OCI-LY3 (cell line): ENCODE data around the gene KLHL29.

Source experiments
- H2AFZ ChIP-seq: fragments of 200-600, 300-600 bp; shearing (Covaris generic); 2 replicates; pipeline ENCODE4 v1.6.0; 2014; ENCODE audit warnings: antibody characterized with exemption, low read depth, low read length
- H3K27ac ChIP-seq: fragments of 200-600, 300-600 bp; sonication (generic); 2 replicates; pipeline ENCODE4 v1.5.1; 2014; ENCODE audit warnings: mild to moderate bottlenecking, low read length, moderate library complexity, mixed read lengths
- H3K27me3 ChIP-seq: fragments of 200-600, 300-600 bp; sonication (generic); 2 replicates; pipeline ENCODE4 v1.6.1; 2014; ENCODE audit warnings: low read depth, low read length, mixed read lengths
- H3K36me3 ChIP-seq: fragments of 200-600, 300-600 bp; sonication (generic); replicated peaks from 2 replicates; pipeline ENCODE3; 2014; ENCODE audit warnings: low read depth, low read length, mixed read lengths
- H3K4me1 ChIP-seq: fragments of 300-600, 200-600 bp; sonication (generic); 2 replicates; pipeline ENCODE4 v1.6.1; 2014; ENCODE audit warnings: low read length, mixed read lengths
- H3K4me2 ChIP-seq: fragments of 200-600, 300-600 bp; sonication (generic); 2 replicates; pipeline ENCODE4 v1.6.1; 2014; ENCODE audit warnings: low read length, mixed read lengths
- H3K4me3 ChIP-seq: fragments of 300-600, 200-600 bp; sonication (generic); 2 replicates; pipeline ENCODE4 v1.5.1; 2014; ENCODE audit warnings: antibody characterized with exemption, mild to moderate bottlenecking, low read length, moderate library complexity
- H3K79me2 ChIP-seq: fragments of 300-600, 200-600 bp; shearing (Covaris generic); 2 replicates; pipeline ENCODE4 v1.6.1; 2014; ENCODE audit warnings: mild to moderate bottlenecking, low read length, mixed read lengths
- H3K9ac ChIP-seq: fragments of 300-600, 200-600 bp; shearing (Covaris generic); 2 replicates; pipeline ENCODE4 v1.6.0; 2014; ENCODE audit warnings: mild to moderate bottlenecking, low read length, moderate library complexity
- H3K9me3 ChIP-seq: fragments of 200-600, 300-600 bp; shearing (Covaris generic); 2 replicates; pipeline ENCODE4 v1.6.1; 2014; ENCODE audit warnings: low read length, mixed read lengths; ENCODE audit not compliant: insufficient read depth
- H4K20me1 ChIP-seq: fragments of 200-600, 300-600 bp; sonication (generic); 2 replicates; pipeline ENCODE4 v1.6.1; 2016; ENCODE audit warnings: low read length, mixed read lengths; ENCODE audit not compliant: insufficient read depth
- EZH2phosphoT487 ChIP-seq: fragments of 200-600 bp; shearing (Covaris generic); IDR thresholded peaks from 2 replicates; pipeline ENCODE4 v1.6.1; 2018; ENCODE audit warnings: antibody characterized with exemption, mixed run types, low read depth
- TF ChIP-seq, protein P1 (sequence below): fragments of 200-600, 300-600 bp; sonication (generic); IDR thresholded peaks from 2 replicates; pipeline ENCODE4 v1.5.1; 2014; ENCODE audit warnings: antibody characterized with exemption, low read length, low read depth

The KLHL29 gene

DNA sequence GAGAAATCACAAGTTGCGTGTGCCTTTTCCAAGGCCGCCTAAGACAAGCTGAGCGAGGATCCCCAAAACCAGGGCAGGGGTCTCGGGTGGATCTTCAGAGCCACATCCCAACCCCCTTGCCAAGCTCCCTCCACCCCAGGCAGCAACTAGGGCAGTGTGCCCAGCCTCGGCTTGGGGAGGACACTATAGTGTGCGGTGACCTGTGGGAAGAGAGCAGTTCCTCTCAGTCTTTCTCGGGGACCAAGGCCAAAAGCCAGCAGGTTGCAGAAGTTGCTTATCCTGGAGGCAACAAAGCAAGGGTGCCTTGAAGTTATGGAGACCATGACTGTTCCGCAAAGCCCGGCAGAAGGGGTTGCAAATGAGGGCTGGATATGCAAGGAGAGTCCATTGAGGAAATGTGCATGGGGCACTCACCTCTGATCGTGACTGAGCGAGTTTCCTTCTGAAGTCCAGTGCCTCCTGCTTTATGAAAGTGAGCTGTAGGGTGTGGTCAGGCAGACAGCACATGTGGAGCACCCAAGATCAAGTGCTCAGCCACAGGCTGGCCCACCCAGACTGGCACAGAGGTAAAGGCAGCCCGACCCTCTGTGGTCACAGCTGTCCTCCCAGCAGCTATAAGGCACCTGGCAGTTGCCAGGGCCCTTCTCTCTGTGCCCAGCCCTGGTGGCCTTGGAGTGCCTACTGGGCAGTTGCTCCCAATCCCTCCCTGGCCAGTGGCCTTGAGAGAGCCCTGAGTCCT, 281.4 kb downstream of the KLHL29 start:
- H3K4me1 ChIP-seq, result no peaks in the 10 kb centered on the region
- H2AFZ ChIP-seq, result no peak overlapping the region
- no peak overlapping the region for H3K4me2 ChIP-seq
- no peaks in the 10 kb centered on the region for H3K9me3 ChIP-seq
- H3K27ac ChIP-seq, result no peak overlapping the region
- H3K9ac ChIP-seq, result no peak overlapping the region
- no peaks in the 10 kb centered on the region for H3K27me3 ChIP-seq
- TF ChIP-seq EZH2phosphoT487, result no peak
- TF ChIP-seq, protein P1, sequence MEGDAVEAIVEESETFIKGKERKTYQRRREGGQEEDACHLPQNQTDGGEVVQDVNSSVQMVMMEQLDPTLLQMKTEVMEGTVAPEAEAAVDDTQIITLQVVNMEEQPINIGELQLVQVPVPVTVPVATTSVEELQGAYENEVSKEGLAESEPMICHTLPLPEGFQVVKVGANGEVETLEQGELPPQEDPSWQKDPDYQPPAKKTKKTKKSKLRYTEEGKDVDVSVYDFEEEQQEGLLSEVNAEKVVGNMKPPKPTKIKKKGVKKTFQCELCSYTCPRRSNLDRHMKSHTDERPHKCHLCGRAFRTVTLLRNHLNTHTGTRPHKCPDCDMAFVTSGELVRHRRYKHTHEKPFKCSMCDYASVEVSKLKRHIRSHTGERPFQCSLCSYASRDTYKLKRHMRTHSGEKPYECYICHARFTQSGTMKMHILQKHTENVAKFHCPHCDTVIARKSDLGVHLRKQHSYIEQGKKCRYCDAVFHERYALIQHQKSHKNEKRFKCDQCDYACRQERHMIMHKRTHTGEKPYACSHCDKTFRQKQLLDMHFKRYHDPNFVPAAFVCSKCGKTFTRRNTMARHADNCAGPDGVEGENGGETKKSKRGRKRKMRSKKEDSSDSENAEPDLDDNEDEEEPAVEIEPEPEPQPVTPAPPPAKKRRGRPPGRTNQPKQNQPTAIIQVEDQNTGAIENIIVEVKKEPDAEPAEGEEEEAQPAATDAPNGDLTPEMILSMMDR, result no peak
- no peaks in the 10 kb centered on the region for H4K20me1 ChIP-seq
- H3K4me3 ChIP-seq, result no peak overlapping the region
- H3K36me3 ChIP-seq, result no peaks in the 10 kb centered on the region
- H3K79me2 ChIP-seq, result no peaks in the 10 kb centered on the region

DNA sequence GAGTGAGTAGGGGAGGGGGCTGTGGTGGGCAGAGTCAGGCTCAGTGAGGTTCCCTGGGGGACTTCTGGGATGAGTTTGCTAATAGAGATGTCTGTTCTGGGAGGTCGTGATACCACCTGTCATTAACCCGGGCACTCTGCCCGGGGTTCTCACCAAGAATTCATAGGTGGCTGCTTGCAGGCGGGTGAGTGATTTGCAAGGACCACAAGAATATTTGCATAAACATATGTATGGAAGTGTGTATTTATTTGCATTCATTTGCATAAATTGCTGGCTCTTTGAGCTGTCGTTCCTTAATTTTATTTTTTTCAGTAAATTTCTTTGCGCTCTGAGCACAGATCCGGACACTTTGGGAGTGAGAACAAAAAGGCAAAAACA, 282.0 kb downstream of the KLHL29 start:
- Histone ChIP-seq H3K79me2 (no peaks in the 10 kb centered on the region), H3K27me3 (no peaks in the 10 kb centered on the region), H3K4me3 (no peak overlapping the region), H4K20me1 (no peaks in the 10 kb centered on the region), H3K9ac (no peak overlapping the region), H2AFZ (no peak overlapping the region), H3K4me2 (no peak overlapping the region), H3K36me3 (no peaks in the 10 kb centered on the region), H3K9me3 (no peaks in the 10 kb centered on the region), H3K27ac (no peak overlapping the region), H3K4me1 (no peaks in the 10 kb centered on the region)
- TF ChIP-seq, protein P1, result no peak

DNA sequence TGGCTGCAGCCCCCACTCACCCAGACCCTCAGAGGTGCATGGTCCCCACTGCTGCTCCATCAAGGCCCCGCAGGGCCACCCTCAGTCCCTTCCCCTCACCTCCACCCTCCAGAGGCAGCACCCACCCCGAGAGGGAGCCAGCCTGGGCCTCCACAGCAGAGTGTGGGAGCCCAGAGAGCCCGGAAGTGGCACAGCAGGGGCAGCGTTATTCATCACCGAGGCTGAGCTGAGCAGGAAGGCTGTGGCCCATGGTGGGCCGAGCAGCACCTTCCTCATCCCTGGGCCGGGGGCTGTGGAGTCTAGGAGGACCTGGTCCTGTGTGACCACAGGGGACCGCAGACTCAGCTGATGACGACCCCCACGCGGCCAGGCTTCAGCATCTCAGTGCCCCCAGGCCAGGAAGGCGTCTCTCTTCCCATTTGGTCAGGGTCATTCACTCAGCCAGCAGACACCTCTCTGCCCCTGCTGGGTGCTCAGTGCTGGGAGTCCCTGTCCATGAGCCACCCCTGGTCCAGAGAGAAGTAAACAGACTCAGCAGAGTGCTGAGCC, 283.9 kb downstream of the KLHL29 start:
- Histone ChIP-seq H3K27me3 (no peaks in the 10 kb centered on the region), H3K9me3 (no peaks in the 10 kb centered on the region), H3K27ac (no peak overlapping the region), H2AFZ (no peak overlapping the region), H3K4me3 (no peak overlapping the region), H4K20me1 (no peaks in the 10 kb centered on the region), H3K4me2 (no peak overlapping the region), H3K36me3 (no peaks in the 10 kb centered on the region), H3K79me2 (no peaks in the 10 kb centered on the region), H3K9ac (no peak overlapping the region), H3K4me1 (no peaks in the 10 kb centered on the region)
- TF ChIP-seq, protein P1, result no peak
- TF ChIP-seq EZH2phosphoT487, result no peak

- Histone ChIP-seq H3K36me3 (no peaks in the 10 kb centered on the region), H2AFZ (no peak overlapping the region), H3K27ac (no peak overlapping the region), H4K20me1 (no peaks in the 10 kb centered on the region), H3K4me3 (no peak overlapping the region), H3K79me2 (no peaks in the 10 kb centered on the region), H3K9ac (no peak overlapping the region), H3K4me2 (no peak overlapping the region), H3K9me3 (no peaks in the 10 kb centered on the region), H3K4me1 (no peaks in the 10 kb centered on the region), H3K27me3 (no peaks in the 10 kb centered on the region)
- TF ChIP-seq, protein P1, result no peak
- TF ChIP-seq EZH2phosphoT487, result no peak
Measured at GRCh38 chr2:23669413-23670244, 284.6 kb downstream of the KLHL29 start.
